Measurements from ENCODE around the gene FHL5. TPM values are rescaled to one million over a fixed set of nuclear protein-coding genes. Genes with fewer than 3 reads are reported as not detected.
"Not testable (repeated sequence)": the region's sequence is repeated elsewhere in the genome, so short reads cannot be mapped to it uniquely, and the experiment has no call there.

The FHL5 gene
- total and polyA plus RNA-seq, 2 experiments from 2014 or later, result not detected

DNA sequence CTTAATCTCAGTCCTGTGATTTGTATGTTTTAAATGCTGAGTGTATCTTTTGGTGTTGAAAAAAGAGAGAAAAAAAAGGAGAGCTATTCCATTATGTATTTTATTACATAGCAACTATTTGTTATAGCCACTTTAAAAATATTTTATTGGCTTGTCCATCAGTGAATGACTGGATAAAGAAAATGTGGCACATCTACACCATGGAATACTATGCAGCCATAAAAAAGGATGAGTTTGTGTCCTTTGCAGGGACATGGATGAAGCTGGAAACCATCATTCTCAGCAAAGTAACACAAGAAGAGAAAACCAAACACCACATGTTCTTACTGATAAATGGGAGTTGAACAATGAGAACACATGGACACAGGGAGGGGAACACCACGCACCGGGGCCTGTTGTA, 3.2 kb upstream of the FHL5 start:
- not testable (repeated sequence) for H3K4me3 ChIP-seq; H2AFZ ChIP-seq; H3K4me1 ChIP-seq (ENCODE audit: insufficient read depth); H3K79me2 ChIP-seq (replicated peaks; ENCODE audit: insufficient read depth); H3K4me2 ChIP-seq; H3K27ac Mint-ChIP-seq; H3K27ac ChIP-seq (ENCODE audit: low read depth); DNase-seq (ENCODE audit: low spot score); H3K9me3 Mint-ChIP-seq; H4K20me1 ChIP-seq (replicated peaks; ENCODE audit: insufficient read depth); ATAC-seq; H3K4me1 Mint-ChIP-seq; H3K4me3 Mint-ChIP-seq; H3K27me3 ChIP-seq (ENCODE audit: insufficient read depth); H3F3A ChIP-seq (replicated peaks; ENCODE audit: low read depth); H3K27me3 Mint-ChIP-seq (ENCODE audit: insufficient read depth, low read depth, poor library complexity); H3K36me3 ChIP-seq (ENCODE audit: insufficient read depth)
- H3K36me3 Mint-ChIP-seq (ENCODE audit: low read depth), result peaks cover 11% of the 10 kb centered on the region
- peaks cover 11% of the 10 kb centered on the region; the same call in 1 of the 2 replicates for H3K9me2 ChIP-seq (ENCODE audit: insufficient read depth)

- no peak overlapping the region for H3K4me2 ChIP-seq
- H3K27me3 ChIP-seq (ENCODE audit: insufficient read depth), result no peaks in the 10 kb centered on the region
- no peaks in the 10 kb centered on the region for H3K36me3 ChIP-seq (ENCODE audit: insufficient read depth)
- Mint-ChIP-seq H3K9me3 (no peaks in the 10 kb centered on the region; the same call in 2 of the 3 replicates), H3K4me1 (peaks cover 19% of the 10 kb centered on the region; the same call in 2 of the 3 replicates), H3K36me3 (ENCODE audit: low read depth) (no peaks in the 10 kb centered on the region; the same call in 2 of the 3 replicates), H3K27me3 (ENCODE audit: insufficient read depth, low read depth, poor library complexity) (no peaks in the 10 kb centered on the region), H3K4me3 (no peak overlapping the region), H3K27ac (no peak overlapping the region)
- no peaks in the 10 kb centered on the region for H3F3A ChIP-seq (replicated peaks; ENCODE audit: low read depth)
- no peak overlapping the region for H3K4me3 ChIP-seq
- no peaks in the 10 kb centered on the region for H4K20me1 ChIP-seq (replicated peaks; ENCODE audit: insufficient read depth)
- H3K9me2 ChIP-seq (ENCODE audit: insufficient read depth), result peaks cover 11% of the 10 kb centered on the region; the same call in 1 of the 2 replicates
- ATAC-seq (no peak), DNase-seq (ENCODE audit: low spot score) (no peak)
- no peaks in the 10 kb centered on the region for H3K79me2 ChIP-seq (replicated peaks; ENCODE audit: insufficient read depth)
- H2AFZ ChIP-seq, result no peak overlapping the region
- H3K4me1 ChIP-seq (ENCODE audit: insufficient read depth), result peaks cover 26% of the 10 kb centered on the region
- TF ChIP-seq ZNF331 (CRISPR knock-in tag; IDR thresholded peaks at IDR 0.05; ENCODE audit: low read depth), result no peak
- no peak for TF ChIP-seq REST (IDR thresholded peaks at IDR 0.05; ENCODE audit: unreplicated experiment)
- no peak for TF ChIP-seq EZH2 (IDR thresholded peaks at IDR 0.05; ENCODE audit: low read depth, unreplicated experiment)
- TF ChIP-seq EZH2phosphoT487 (IDR thresholded peaks at IDR 0.05; ENCODE audit: unreplicated experiment), result no peak
- TF ChIP-seq CREB1 (CRISPR knock-in tag; IDR thresholded peaks at IDR 0.05; ENCODE audit: low read depth), result no peak
- no peak for TF ChIP-seq JUNB (IDR thresholded peaks at IDR 0.05; ENCODE audit: unreplicated experiment)
- TF ChIP-seq POLR2AphosphoS5 (IDR thresholded peaks at IDR 0.05; ENCODE audit: low read depth), result no peak
- TF ChIP-seq, protein P1, sequence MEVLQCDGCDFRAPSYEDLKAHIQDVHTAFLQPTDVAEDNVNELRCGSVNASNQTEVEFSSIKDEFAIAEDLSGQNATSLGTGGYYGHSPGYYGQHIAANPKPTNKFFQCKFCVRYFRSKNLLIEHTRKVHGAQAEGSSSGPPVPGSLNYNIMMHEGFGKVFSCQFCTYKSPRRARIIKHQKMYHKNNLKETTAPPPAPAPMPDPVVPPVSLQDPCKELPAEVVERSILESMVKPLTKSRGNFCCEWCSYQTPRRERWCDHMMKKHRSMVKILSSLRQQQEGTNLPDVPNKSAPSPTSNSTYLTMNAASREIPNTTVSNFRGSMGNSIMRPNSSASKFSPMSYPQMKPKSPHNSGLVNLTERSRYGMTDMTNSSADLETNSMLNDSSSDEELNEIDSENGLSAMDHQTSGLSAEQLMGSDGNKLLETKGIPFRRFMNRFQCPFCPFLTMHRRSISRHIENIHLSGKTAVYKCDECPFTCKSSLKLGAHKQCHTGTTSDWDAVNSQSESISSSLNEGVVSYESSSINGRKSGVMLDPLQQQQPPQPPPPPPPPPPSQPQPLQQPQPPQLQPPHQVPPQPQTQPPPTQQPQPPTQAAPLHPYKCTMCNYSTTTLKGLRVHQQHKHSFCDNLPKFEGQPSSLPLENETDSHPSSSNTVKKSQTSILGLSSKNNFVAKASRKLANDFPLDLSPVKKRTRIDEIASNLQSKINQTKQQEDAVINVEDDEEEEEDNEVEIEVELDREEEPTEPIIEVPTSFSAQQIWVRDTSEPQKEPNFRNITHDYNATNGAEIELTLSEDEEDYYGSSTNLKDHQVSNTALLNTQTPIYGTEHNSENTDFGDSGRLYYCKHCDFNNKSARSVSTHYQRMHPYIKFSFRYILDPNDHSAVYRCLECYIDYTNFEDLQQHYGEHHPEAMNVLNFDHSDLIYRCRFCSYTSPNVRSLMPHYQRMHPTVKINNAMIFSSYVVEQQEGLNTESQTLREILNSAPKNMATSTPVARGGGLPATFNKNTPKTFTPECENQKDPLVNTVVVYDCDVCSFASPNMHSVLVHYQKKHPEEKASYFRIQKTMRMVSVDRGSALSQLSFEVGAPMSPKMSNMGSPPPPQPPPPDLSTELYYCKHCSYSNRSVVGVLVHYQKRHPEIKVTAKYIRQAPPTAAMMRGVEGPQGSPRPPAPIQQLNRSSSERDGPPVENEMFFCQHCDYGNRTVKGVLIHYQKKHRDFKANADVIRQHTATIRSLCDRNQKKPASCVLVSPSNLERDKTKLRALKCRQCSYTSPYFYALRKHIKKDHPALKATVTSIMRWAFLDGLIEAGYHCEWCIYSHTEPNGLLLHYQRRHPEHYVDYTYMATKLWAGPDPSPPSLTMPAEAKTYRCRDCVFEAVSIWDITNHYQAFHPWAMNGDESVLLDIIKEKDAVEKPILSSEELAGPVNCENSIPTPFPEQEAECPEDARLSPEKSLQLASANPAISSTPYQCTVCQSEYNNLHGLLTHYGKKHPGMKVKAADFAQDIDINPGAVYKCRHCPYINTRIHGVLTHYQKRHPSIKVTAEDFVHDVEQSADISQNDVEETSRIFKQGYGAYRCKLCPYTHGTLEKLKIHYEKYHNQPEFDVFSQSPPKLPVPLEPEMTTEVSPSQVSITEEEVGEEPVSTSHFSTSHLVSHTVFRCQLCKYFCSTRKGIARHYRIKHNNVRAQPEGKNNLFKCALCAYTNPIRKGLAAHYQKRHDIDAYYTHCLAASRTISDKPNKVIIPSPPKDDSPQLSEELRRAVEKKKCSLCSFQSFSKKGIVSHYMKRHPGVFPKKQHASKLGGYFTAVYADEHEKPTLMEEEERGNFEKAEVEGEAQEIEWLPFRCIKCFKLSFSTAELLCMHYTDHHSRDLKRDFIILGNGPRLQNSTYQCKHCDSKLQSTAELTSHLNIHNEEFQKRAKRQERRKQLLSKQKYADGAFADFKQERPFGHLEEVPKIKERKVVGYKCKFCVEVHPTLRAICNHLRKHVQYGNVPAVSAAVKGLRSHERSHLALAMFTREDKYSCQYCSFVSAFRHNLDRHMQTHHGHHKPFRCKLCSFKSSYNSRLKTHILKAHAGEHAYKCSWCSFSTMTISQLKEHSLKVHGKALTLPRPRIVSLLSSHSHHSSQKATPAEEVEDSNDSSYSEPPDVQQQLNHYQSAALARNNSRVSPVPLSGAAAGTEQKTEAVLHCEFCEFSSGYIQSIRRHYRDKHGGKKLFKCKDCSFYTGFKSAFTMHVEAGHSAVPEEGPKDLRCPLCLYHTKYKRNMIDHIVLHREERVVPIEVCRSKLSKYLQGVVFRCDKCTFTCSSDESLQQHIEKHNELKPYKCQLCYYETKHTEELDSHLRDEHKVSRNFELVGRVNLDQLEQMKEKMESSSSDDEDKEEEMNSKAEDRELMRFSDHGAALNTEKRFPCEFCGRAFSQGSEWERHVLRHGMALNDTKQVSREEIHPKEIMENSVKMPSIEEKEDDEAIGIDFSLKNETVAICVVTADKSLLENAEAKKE (CRISPR knock-in tag; IDR thresholded peaks at IDR 0.05), result no peak
- TF ChIP-seq STAT1 (IDR thresholded peaks at IDR 0.05; ENCODE audit: unreplicated experiment), result no peak
- TF ChIP-seq ETS1 (IDR thresholded peaks at IDR 0.05), result no peak
- no peak for TF ChIP-seq NANOG (IDR thresholded peaks at IDR 0.05; ENCODE audit: borderline replicate concordance)
- no peak for TF ChIP-seq ZNF114 (CRISPR knock-in tag; IDR thresholded peaks at IDR 0.05)
- no peak overlapping the region for H3K27ac ChIP-seq (ENCODE audit: low read depth)
These were observed 925 bp downstream of the FHL5 start for GRCh38 chr6:96563853-96564252.

Data from GM23338 (cell line).